ENCODE results near the gene KRTAP10-11. TPM values are rescaled to one million over a fixed set of nuclear protein-coding genes. Genes with fewer than 3 reads are reported as not detected.
"Not testable (repeated sequence)": the region's sequence is repeated elsewhere in the genome, so short reads cannot be mapped to it uniquely, and the experiment has no call there.

KRTAP10-11 gene
- total RNA-seq, 1 donor from 2014 or later = not detected

GRCh38 chr21:44657635-44658540, 11.7 kb downstream of the KRTAP10-11 start, which contains the start of gene KRTAP12-3:
Gene KRTAP12-3, plus strand, starts transcription at chr21:44657932. Its CDS starts 48 bp downstream, at chr21:44657980.
- Mint-ChIP-seq H3K27ac (no peak within 1 kb of the TSS), H3K4me3 (no peak within 1 kb of the TSS)
- TF ChIP-seq EZH2phosphoT487 (IDR thresholded peaks at IDR 0.05) (no peak), CTCF (IDR thresholded peaks at IDR 0.05) (no peak), EZH2 (IDR thresholded peaks at IDR 0.05) (no peak)

GRCh38 chr21:44658541-44658910, 12.3 kb downstream of the KRTAP10-11 start:
- no peaks in the 10 kb centered on the region for H3K36me3 Mint-ChIP-seq
- peak overlapping the region; percentile 70 for H2AFZ ChIP-seq (replicated peaks)

More at GRCh38 chr21:44657635-44658540, 11.7 kb downstream of the KRTAP10-11 start, which contains the start of gene KRTAP12-3:
- no peak for DNase-seq (ENCODE audit: low spot score)
- Histone ChIP-seq H3F3A (ENCODE audit: low read depth) (no peaks in the 10 kb centered on the region), H3K9me3 (ENCODE audit: low read depth) (no peaks in the 10 kb centered on the region), H3K4me1 (no peaks in the 10 kb centered on the region), H3K9ac (no peak within 1 kb of the TSS), H4K20me1 (ENCODE audit: low read depth) (no peaks in the 10 kb centered on the region), H3K79me2 (ENCODE audit: low read depth) (no peaks in the 10 kb centered on the region), H3K4me3 (no peak within 1 kb of the TSS), H3K27me3 (no peaks in the 10 kb centered on the region), H3K36me3 (no peaks in the 10 kb centered on the region), H3K4me2 (no peak within 1 kb of the TSS), H3K27ac (no peak within 1 kb of the TSS), H2AFZ (replicated peaks) (peak within 1 kb of the TSS; percentile 70)
- Mint-ChIP-seq H3K36me3 (no peaks in the 10 kb centered on the region), H3K4me1 (no peaks in the 10 kb centered on the region), H3K27me3 (ENCODE audit: insufficient read depth, low read depth) (peaks cover 5% of the 10 kb centered on the region), H3K9me3 (peaks cover 26% of the 10 kb centered on the region)

GRCh38 chr21:44658913-44659595, 12.8 kb downstream of the KRTAP10-11 start:
- Histone ChIP-seq H3F3A (ENCODE audit: low read depth) (no peaks in the 10 kb centered on the region), H3K27ac (no peak overlapping the region), H3K9me3 (ENCODE audit: low read depth) (no peaks in the 10 kb centered on the region), H2AFZ (replicated peaks) (peak overlapping the region; percentile 70), H4K20me1 (ENCODE audit: low read depth) (no peaks in the 10 kb centered on the region), H3K79me2 (ENCODE audit: low read depth) (no peaks in the 10 kb centered on the region), H3K4me3 (no peak overlapping the region), H3K27me3 (no peaks in the 10 kb centered on the region), H3K36me3 (no peaks in the 10 kb centered on the region), H3K9ac (no peak overlapping the region), H3K4me2 (no peak overlapping the region), H3K4me1 (no peaks in the 10 kb centered on the region)
- Mint-ChIP-seq H3K27me3 (ENCODE audit: insufficient read depth, low read depth) (peaks cover 5% of the 10 kb centered on the region), H3K27ac (no peak overlapping the region), H3K36me3 (no peaks in the 10 kb centered on the region), H3K4me1 (no peaks in the 10 kb centered on the region), H3K4me3 (no peak overlapping the region), H3K9me3 (peaks cover 28% of the 10 kb centered on the region)
- DNase-seq (ENCODE audit: low spot score) = no peak
- TF ChIP-seq CTCF (IDR thresholded peaks at IDR 0.05) (no peak), EZH2 (IDR thresholded peaks at IDR 0.05) (no peak), EZH2phosphoT487 (IDR thresholded peaks at IDR 0.05) (no peak)

More at GRCh38 chr21:44658541-44658910, 12.3 kb downstream of the KRTAP10-11 start:
- Histone ChIP-seq H3K4me1 (no peaks in the 10 kb centered on the region), H3K4me3 (no peak overlapping the region), H3K27me3 (no peaks in the 10 kb centered on the region), H3K4me2 (no peak overlapping the region), H3K9ac (no peak overlapping the region), H3F3A (ENCODE audit: low read depth) (no peaks in the 10 kb centered on the region), H4K20me1 (ENCODE audit: low read depth) (no peaks in the 10 kb centered on the region), H3K27ac (no peak overlapping the region), H3K36me3 (no peaks in the 10 kb centered on the region), H3K9me3 (ENCODE audit: low read depth) (no peaks in the 10 kb centered on the region), H3K79me2 (ENCODE audit: low read depth) (no peaks in the 10 kb centered on the region)
- Mint-ChIP-seq H3K9me3 (peaks cover 26% of the 10 kb centered on the region), H3K4me3 (no peak overlapping the region), H3K4me1 (no peaks in the 10 kb centered on the region), H3K27me3 (ENCODE audit: insufficient read depth, low read depth) (peaks cover 5% of the 10 kb centered on the region), H3K27ac (no peak overlapping the region)
- TF ChIP-seq EZH2 (IDR thresholded peaks at IDR 0.05) (no peak), EZH2phosphoT487 (IDR thresholded peaks at IDR 0.05) (no peak), CTCF (IDR thresholded peaks at IDR 0.05) (no peak)
- no peak for DNase-seq (ENCODE audit: low spot score)

GRCh38 chr21:44661567-44661966, 15.4 kb downstream of the KRTAP10-11 start:
- DNase-seq (ENCODE audit: low spot score) = peak; percentile 39
- not testable (repeated sequence) for H3K27ac Mint-ChIP-seq; H3K4me3 Mint-ChIP-seq; H3K27me3 Mint-ChIP-seq (ENCODE audit: insufficient read depth, low read depth); H3K4me1 Mint-ChIP-seq; H3K36me3 Mint-ChIP-seq; H3K36me3 ChIP-seq; H3K27ac ChIP-seq; H3K9me3 ChIP-seq (ENCODE audit: low read depth); H3K79me2 ChIP-seq (ENCODE audit: low read depth); H4K20me1 ChIP-seq (ENCODE audit: low read depth); H3F3A ChIP-seq (ENCODE audit: low read depth); H3K9ac ChIP-seq; H3K4me1 ChIP-seq; H3K4me2 ChIP-seq; H3K27me3 ChIP-seq; H3K4me3 ChIP-seq
- peak overlapping the region; percentile 7 for H2AFZ ChIP-seq (replicated peaks)
- peaks cover 32% of the 10 kb centered on the region for H3K9me3 Mint-ChIP-seq
